Measurements from ENCODE around the gene COQ4. TPM values are rescaled to one million over a fixed set of nuclear protein-coding genes. Genes with fewer than 3 reads are reported as not detected.
A peak's percentile ranks its signal among the peaks of the same experiment; 100 is the strongest.

COQ4 gene
- total RNA-seq, 1 experiment from 2014 or later = 28.1 TPM

DNA sequence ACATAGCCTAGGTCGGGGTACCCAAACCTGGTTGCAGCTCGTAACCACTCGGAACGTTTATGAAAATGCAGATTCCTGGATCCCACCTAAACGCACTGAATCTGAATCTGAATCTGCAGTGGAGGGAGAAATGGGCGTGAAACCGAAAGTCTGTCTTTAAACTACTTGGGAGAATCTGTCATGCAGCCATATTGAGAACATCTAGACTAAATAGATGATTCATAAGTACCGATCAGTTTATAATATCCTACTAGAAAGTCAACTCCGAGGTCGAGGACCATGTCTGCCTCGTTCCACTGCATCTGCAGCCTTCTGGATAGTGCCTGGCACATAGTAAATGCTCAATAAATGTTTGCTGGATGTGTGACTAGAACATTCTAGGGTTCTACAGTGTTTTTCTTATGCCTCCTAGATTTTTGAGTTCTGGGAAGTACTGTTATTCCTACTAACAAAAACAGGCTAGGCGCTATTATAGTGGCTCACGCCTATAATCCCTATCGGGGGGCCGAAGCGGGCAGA lies 632 bp downstream of the COQ4 start:
- no peaks in the 10 kb centered on the region for H3F3A ChIP-seq (ENCODE audit: low read length, unreplicated experiment)
- H4K20me1 ChIP-seq (ENCODE audit: low read length) = no peaks in the 10 kb centered on the region
- H2AFZ ChIP-seq (ENCODE audit: low read length) = peak overlapping the region; percentile 90
- no peaks in the 10 kb centered on the region for H3K27me3 ChIP-seq (ENCODE audit: low read length)
- intact Hi-C loops (cut with micrococcal nuclease) = loop anchor here (2.0 kb wide), 2 partner anchors 18 to 28 kb away; partner anchors contain the start of gene SLC27A4
- TF ChIP-seq EZH2 (IDR thresholded peaks at IDR 0.05; ENCODE audit: low read length, unreplicated experiment) (no peak), EZH2phosphoT487 (IDR thresholded peaks at IDR 0.05; ENCODE audit: borderline replicate concordance, low read length) (no peak)
- TF ChIP-seq, protein P1, sequence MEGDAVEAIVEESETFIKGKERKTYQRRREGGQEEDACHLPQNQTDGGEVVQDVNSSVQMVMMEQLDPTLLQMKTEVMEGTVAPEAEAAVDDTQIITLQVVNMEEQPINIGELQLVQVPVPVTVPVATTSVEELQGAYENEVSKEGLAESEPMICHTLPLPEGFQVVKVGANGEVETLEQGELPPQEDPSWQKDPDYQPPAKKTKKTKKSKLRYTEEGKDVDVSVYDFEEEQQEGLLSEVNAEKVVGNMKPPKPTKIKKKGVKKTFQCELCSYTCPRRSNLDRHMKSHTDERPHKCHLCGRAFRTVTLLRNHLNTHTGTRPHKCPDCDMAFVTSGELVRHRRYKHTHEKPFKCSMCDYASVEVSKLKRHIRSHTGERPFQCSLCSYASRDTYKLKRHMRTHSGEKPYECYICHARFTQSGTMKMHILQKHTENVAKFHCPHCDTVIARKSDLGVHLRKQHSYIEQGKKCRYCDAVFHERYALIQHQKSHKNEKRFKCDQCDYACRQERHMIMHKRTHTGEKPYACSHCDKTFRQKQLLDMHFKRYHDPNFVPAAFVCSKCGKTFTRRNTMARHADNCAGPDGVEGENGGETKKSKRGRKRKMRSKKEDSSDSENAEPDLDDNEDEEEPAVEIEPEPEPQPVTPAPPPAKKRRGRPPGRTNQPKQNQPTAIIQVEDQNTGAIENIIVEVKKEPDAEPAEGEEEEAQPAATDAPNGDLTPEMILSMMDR (conservative IDR thresholded peaks at IDR 0.05; ENCODE audit: low read depth, low read length) = no peak
- H3K4me3 ChIP-seq (ENCODE audit: low read length) = peak overlapping the region; percentile 85
- BruUV-seq (replicated peaks) = TSS peak; percentile 64
- H3K79me2 ChIP-seq (ENCODE audit: low read length) = peaks cover 41% of the 10 kb centered on the region
- ChIA-PET CTCF (no interaction called here), POLR2A (ENCODE audit: unreplicated experiment) (no interaction called here)
- no peaks in the 10 kb centered on the region for H3K9me2 ChIP-seq (replicated peaks; ENCODE audit: low read length)
- no peaks in the 10 kb centered on the region for H3K9me3 ChIP-seq (ENCODE audit: low read length)
- no peak for ATAC-seq
- H3K27ac ChIP-seq (ENCODE audit: low read length) = peak overlapping the region; percentile 86
- H3K4me2 ChIP-seq (ENCODE audit: low read length) = peak overlapping the region; percentile 85
- peaks cover 6% of the 10 kb centered on the region; the same call in 1 of the 2 replicates for H3K4me1 ChIP-seq (ENCODE audit: insufficient read depth, low read length)
- peak overlapping the region; percentile 95 for H3K9ac ChIP-seq (ENCODE audit: low read length)
- H3K36me3 ChIP-seq (ENCODE audit: low read depth, low read length) = peaks cover 4% of the 10 kb centered on the region; the same call in 1 of the 2 replicates
- DNase-seq = no peak

DNA sequence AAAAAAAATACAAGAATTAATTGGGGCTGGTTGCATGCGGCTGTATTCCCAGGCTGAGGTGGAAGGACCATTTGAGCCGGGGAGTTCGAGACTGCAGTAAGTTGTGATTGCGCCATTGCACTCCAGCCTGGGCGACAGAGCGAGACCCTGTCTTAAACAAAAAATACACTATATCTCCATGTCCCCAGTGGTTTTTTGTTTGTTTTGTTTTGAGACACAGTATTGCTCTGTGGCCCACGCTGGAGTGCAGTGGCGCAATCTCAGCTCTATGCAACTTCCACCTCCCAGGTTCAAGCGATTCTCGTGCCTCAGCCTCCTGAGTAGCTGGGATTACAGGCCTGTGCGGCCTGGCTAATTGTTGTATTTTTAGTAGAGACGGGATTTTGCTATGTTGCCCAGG lies 1.2 kb downstream of the COQ4 start:
- H3K4me2 ChIP-seq (ENCODE audit: low read length) = peak overlapping the region; percentile 85
- no peaks in the 10 kb centered on the region for H3F3A ChIP-seq (ENCODE audit: low read length, unreplicated experiment)
- no peaks in the 10 kb centered on the region for H3K9me2 ChIP-seq (replicated peaks; ENCODE audit: low read length)
- no peak for TF ChIP-seq EZH2phosphoT487 (IDR thresholded peaks at IDR 0.05; ENCODE audit: borderline replicate concordance, low read length)
- TF ChIP-seq EZH2 (IDR thresholded peaks at IDR 0.05; ENCODE audit: low read length, unreplicated experiment) = no peak
- TF ChIP-seq, protein P1 (conservative IDR thresholded peaks at IDR 0.05; ENCODE audit: low read depth, low read length) = no peak
- H3K4me1 ChIP-seq (ENCODE audit: insufficient read depth, low read length) = peaks cover 6% of the 10 kb centered on the region; the same call in 1 of the 2 replicates
- H4K20me1 ChIP-seq (ENCODE audit: low read length) = no peaks in the 10 kb centered on the region
- H3K9me3 ChIP-seq (ENCODE audit: low read length) = no peaks in the 10 kb centered on the region
- ATAC-seq (no peak), DNase-seq (no peak)
- H3K27ac ChIP-seq (ENCODE audit: low read length) = no peak overlapping the region
- H3K27me3 ChIP-seq (ENCODE audit: low read length) = no peaks in the 10 kb centered on the region
- POLR2A ChIA-PET (ENCODE audit: unreplicated experiment) = no interaction called here
- H3K9ac ChIP-seq (ENCODE audit: low read length) = peak overlapping the region; percentile 95
- no peak overlapping the region for H2AFZ ChIP-seq (ENCODE audit: low read length)
- intact Hi-C loops (cut with micrococcal nuclease) = loop anchor here (2.0 kb wide), 2 partner anchors 17 to 29 kb away; partner anchors contain the start of gene SLC27A4
- peak overlapping the region; percentile 85 for H3K4me3 ChIP-seq (ENCODE audit: low read length)
- peaks cover 41% of the 10 kb centered on the region for H3K79me2 ChIP-seq (ENCODE audit: low read length)
- no TSS peak for BruUV-seq (replicated peaks)
- peaks cover 4% of the 10 kb centered on the region; the same call in 1 of the 2 replicates for H3K36me3 ChIP-seq (ENCODE audit: low read depth, low read length)
- CTCF ChIA-PET = no interaction called here

DNA sequence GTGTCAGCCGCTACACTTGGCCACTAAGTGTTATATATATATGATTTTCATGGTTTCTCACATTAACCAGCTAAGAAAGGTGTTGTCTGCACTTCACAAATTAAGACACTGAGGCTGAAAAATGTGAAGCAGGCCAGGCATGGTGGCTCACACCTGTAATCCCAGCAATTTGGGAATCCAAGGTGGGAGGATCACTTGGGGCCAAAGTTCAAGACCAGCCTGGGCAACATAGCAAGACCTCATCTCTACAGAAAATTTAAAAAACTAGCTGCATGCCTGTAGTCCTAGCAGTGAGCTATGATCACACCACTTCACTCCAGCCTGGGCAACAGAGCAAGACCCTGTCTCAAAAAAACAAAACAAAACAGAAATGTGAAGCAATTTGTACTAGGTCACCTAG lies 1.8 kb downstream of the COQ4 start:
- H3K36me3 ChIP-seq (ENCODE audit: low read depth, low read length) = peaks cover 4% of the 10 kb centered on the region; the same call in 1 of the 2 replicates
- no peak overlapping the region for H3K9ac ChIP-seq (ENCODE audit: low read length)
- TF ChIP-seq, protein P1 (conservative IDR thresholded peaks at IDR 0.05; ENCODE audit: low read depth, low read length) = no peak
- TF ChIP-seq EZH2phosphoT487 (IDR thresholded peaks at IDR 0.05; ENCODE audit: borderline replicate concordance, low read length) (no peak), EZH2 (IDR thresholded peaks at IDR 0.05; ENCODE audit: low read length, unreplicated experiment) (no peak)
- H3K9me2 ChIP-seq (replicated peaks; ENCODE audit: low read length) = no peaks in the 10 kb centered on the region
- peaks cover 6% of the 10 kb centered on the region; the same call in 1 of the 2 replicates for H3K4me1 ChIP-seq (ENCODE audit: insufficient read depth, low read length)
- no peak overlapping the region for H2AFZ ChIP-seq (ENCODE audit: low read length)
- peak overlapping the region; percentile 85; the same call in 1 of the 2 replicates for H3K4me2 ChIP-seq (ENCODE audit: low read length)
- DNase-seq (no peak), ATAC-seq (no peak)
- no peaks in the 10 kb centered on the region for H3K27me3 ChIP-seq (ENCODE audit: low read length)
- no peak overlapping the region for H3K4me3 ChIP-seq (ENCODE audit: low read length)
- no peaks in the 10 kb centered on the region for H3K9me3 ChIP-seq (ENCODE audit: low read length)
- H3F3A ChIP-seq (ENCODE audit: low read length, unreplicated experiment) = no peaks in the 10 kb centered on the region
- ChIA-PET CTCF (no interaction called here), POLR2A (ENCODE audit: unreplicated experiment) (no interaction called here)
- BruUV-seq (replicated peaks) = no TSS peak
- no peak overlapping the region for H3K27ac ChIP-seq (ENCODE audit: low read length)
- H3K79me2 ChIP-seq (ENCODE audit: low read length) = peaks cover 41% of the 10 kb centered on the region
- H4K20me1 ChIP-seq (ENCODE audit: low read length) = no peaks in the 10 kb centered on the region
- intact Hi-C loops (cut with micrococcal nuclease) = no loop called here

All from PC-3 (cell line).